ENCODE measurements around the gene HOXB3.

DNA sequence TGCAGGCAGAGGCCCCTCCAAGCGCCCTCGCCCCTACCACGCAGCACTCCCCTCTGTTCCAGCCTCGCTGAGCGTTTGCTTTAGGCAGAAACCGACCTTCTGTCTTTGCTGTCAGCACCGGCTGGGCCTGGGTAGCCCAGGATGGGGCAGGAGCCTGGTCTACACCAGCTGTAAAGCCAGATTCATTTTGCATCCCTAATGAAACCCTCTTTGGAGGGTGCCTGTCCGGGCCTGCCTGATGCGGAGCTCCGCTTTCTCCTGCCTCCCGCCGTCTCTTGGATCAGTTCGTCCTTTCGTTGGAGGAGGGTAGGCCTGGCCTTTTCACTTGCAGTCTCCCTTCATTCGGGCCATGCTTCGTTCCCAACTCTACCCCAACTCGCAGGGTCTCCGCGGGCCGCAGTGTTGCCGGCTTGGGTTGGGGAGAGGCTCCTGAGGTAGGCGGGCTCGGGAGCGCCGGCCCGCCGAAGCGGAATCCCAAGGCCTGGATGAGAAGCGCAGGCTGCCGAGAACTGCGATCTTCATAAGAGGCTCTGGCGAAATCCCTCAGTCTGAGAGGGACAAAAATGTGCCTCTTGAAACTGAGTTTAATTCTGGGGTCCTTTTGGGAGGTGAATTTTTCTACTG lies 29.9 kb upstream of the HOXB3 start:
- TF ChIP-seq, protein P1, sequence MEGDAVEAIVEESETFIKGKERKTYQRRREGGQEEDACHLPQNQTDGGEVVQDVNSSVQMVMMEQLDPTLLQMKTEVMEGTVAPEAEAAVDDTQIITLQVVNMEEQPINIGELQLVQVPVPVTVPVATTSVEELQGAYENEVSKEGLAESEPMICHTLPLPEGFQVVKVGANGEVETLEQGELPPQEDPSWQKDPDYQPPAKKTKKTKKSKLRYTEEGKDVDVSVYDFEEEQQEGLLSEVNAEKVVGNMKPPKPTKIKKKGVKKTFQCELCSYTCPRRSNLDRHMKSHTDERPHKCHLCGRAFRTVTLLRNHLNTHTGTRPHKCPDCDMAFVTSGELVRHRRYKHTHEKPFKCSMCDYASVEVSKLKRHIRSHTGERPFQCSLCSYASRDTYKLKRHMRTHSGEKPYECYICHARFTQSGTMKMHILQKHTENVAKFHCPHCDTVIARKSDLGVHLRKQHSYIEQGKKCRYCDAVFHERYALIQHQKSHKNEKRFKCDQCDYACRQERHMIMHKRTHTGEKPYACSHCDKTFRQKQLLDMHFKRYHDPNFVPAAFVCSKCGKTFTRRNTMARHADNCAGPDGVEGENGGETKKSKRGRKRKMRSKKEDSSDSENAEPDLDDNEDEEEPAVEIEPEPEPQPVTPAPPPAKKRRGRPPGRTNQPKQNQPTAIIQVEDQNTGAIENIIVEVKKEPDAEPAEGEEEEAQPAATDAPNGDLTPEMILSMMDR (conservative IDR thresholded peaks at IDR 0.05 in 1 of 2, IDR thresholded peaks at IDR 0.05 in 1 of 2; ENCODE audit: low read depth in 1 of 2, low read length in 2 of 2) = no peak
- TF ChIP-seq EZH2 (IDR thresholded peaks at IDR 0.05; ENCODE audit: low read length, missing control alignments) = peak; percentile 81

All from fibroblast of lung (primary cell).